Sigmoid colon (tissue), 4 donors: Measurements from ENCODE around the gene SENP2.

Experiments
- POLR2A ChIP-seq, 2 donors: fragments of 450-650 bp; IDR thresholded peaks; one replicate each; pipeline ENCODE4 v1.6.1; 2016; ENCODE audit warnings: antibody characterized with exemption in 2 of 2, mild to moderate bottlenecking in 2 of 2, moderate library complexity in 2 of 2
- POLR2AphosphoS5 ChIP-seq, 4 donors: sonication (generic); formaldehyde crosslinking; IDR thresholded peaks; one replicate each; pipeline ENCODE4 v1.6.1; 2017; ENCODE audit warnings: antibody characterized with exemption in 4 of 4

- TF ChIP-seq POLR2A (IDR thresholded peaks at IDR 0.05) (no peak), POLR2AphosphoS5 (IDR thresholded peaks at IDR 0.05) (no peak)
Measured at GRCh38 chr3:185549651-185550111, 36.4 kb upstream of the SENP2 start.
